Transverse colon (tissue), 4 donors: ENCODE results near the gene RPS15. TPM values are rescaled to one million over a fixed set of nuclear protein-coding genes. Genes with fewer than 3 reads are reported as not detected.

Experiments
- DNase-seq: peaks from one replicate; pipeline ENCODE4 v3.0.0-alpha.2; 2019
- H3K27ac ChIP-seq, 4 donors: fragments of 200-600 bp; sonication (generic); 2 replicates each; pipeline ENCODE4 v1.5.1; 2016 to 2018; ENCODE audit warnings: inconsistent platforms in 4 of 4
- H3K27me3 ChIP-seq: fragments of 200-600 bp; sonication (generic); 2 replicates; pipeline ENCODE4 v1.5.1; 2017; ENCODE audit warnings: inconsistent platforms
- H3K36me3 ChIP-seq, 4 donors: fragments of 200-600 bp; sonication (generic); 2 replicates each; pipeline ENCODE4 v1.5.1; 2017 to 2019; ENCODE audit warnings: inconsistent platforms in 4 of 4
- H3K4me1 ChIP-seq, 4 donors: fragments of 200-600 bp; sonication (generic); 2 replicates each; pipeline ENCODE4 v1.5.1; 2017 to 2020; ENCODE audit warnings: inconsistent platforms in 4 of 4
- H3K4me3 ChIP-seq, 4 donors: fragments of 200-600 bp; sonication (generic); 1 replicate in 1 of 4; 2 replicates in 3 of 4; pipeline versions ENCODE4 v1.5.1 to v1.6.1; 2017 to 2019; ENCODE audit warnings: inconsistent platforms in 4 of 4
- H3K9me3 ChIP-seq, 2 donors: fragments of 200-600 bp; sonication (generic); 2 replicates each; pipeline ENCODE4 v1.5.1; 2017 to 2019; ENCODE audit warnings: inconsistent platforms in 2 of 2
- EP300 ChIP-seq: sonication (generic); formaldehyde crosslinking; IDR thresholded peaks from one replicate; pipeline ENCODE4 v1.6.1; 2017; ENCODE audit warnings: antibody characterized with exemption, low read depth
- POLR2A ChIP-seq: fragments of 450-650 bp; IDR thresholded peaks from one replicate; pipeline ENCODE4 v1.6.1; 2016; ENCODE audit warnings: antibody characterized with exemption, mild to moderate bottlenecking, moderate library complexity
- POLR2AphosphoS5 ChIP-seq, 3 donors: sonication (generic); formaldehyde crosslinking; IDR thresholded peaks; one replicate each; pipeline ENCODE4 v1.6.1; 2016; ENCODE audit warnings: antibody characterized with exemption in 3 of 3
- WGBS, 2 donors: methylation state at CpG; one replicate each; pipeline ENCODE4 v1.1.5; 2018; ENCODE audit warnings: low coverage in 1 of 2; 5-methylcytosine and 5-hydroxymethylcytosine counted together
- in situ Hi-C, 4 donors: fragments of 200-750 bp; cut with MboI; loops; one replicate each; pipeline versions ENCODE4 v1.15.0 to v1.15.1; 2017; ENCODE audit warnings: low sequenced_read_pairs in 3 of 4, low pct_ligation_motif_present in 1 of 4, low pct_unique_long_range_greater_than_20kb in 1 of 4
- intact Hi-C: fragments of 100-400 bp; cut with DNase I; formaldehyde crosslinking; loops from one replicate; pipeline ENCODE4 v1.15.1; 2023; ENCODE audit warnings: low total_unique reads
- total RNA-seq, 4 donors: library from RNA; depleted of rRNA; stranded (reverse); fragments of >200 nt; gene quantifications; one replicate each; pipeline ENCODE4 v1.1.0, GENCODE V29; 2016
- TF ChIP-seq, protein P1 (sequence below), 5 experiments: fragments of 200-600 bp in 3 of 5; fragments of 450-650 bp in 2 of 5; sonication (generic) in 3 of 5; IDR thresholded peaks; 1 replicate in 2 of 5; 2 replicates in 3 of 5; pipeline ENCODE4 v1.5.1; 2016 to 2017; ENCODE audit warnings: antibody characterized with exemption in 5 of 5, inconsistent platforms in 3 of 5, mild to moderate bottlenecking in 2 of 5, moderate library complexity in 1 of 5

Gene RPS15
- total RNA-seq, 4 donors from 2014 or later: 1,367 to 2,740 (median 2,511) TPM

DNA sequence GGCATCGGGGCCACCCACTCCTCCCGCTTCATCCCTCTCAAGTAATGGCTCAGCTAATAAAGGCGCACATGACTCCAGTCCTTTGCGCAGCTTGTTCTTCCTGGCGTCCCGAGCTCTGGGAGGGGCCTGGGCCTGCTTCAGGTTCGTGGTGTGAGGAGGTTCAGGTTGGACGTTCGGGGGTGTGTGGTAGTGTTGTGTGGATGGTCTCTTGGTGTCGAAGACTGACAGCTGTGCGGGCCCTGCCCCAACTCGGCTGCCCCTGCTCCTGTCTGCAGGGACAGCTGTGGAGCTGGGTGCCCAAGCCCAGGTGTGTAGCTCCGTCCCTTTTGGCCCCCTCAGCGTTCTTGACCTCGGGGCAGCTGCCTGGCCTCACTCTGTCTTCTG, 2.2 kb downstream of the RPS15 start:
- Histone ChIP-seq H3K9me3 (no peaks in the 10 kb centered on the region), H3K27ac (no peak overlapping the region), H3K36me3 (peaks cover 0 to 29% (median 10%) of the 10 kb centered on the region in 4 donors), H3K4me3 (no peak overlapping the region), H3K27me3 (peaks cover 2% of the 10 kb centered on the region), H3K4me1 (peaks cover 7 to 38% (median 25%) of the 10 kb centered on the region in 4 donors)
- TF ChIP-seq EP300 (no peak), POLR2AphosphoS5 (IDR thresholded peaks at IDR 0.05) (no peak), POLR2A (no peak)
- TF ChIP-seq, protein P1, sequence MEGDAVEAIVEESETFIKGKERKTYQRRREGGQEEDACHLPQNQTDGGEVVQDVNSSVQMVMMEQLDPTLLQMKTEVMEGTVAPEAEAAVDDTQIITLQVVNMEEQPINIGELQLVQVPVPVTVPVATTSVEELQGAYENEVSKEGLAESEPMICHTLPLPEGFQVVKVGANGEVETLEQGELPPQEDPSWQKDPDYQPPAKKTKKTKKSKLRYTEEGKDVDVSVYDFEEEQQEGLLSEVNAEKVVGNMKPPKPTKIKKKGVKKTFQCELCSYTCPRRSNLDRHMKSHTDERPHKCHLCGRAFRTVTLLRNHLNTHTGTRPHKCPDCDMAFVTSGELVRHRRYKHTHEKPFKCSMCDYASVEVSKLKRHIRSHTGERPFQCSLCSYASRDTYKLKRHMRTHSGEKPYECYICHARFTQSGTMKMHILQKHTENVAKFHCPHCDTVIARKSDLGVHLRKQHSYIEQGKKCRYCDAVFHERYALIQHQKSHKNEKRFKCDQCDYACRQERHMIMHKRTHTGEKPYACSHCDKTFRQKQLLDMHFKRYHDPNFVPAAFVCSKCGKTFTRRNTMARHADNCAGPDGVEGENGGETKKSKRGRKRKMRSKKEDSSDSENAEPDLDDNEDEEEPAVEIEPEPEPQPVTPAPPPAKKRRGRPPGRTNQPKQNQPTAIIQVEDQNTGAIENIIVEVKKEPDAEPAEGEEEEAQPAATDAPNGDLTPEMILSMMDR (IDR thresholded peaks at IDR 0.05): no peak
- intact Hi-C loops (loop anchor here (10.0 kb wide), 1 partner anchor 146 kb away; no protein-coding TSS in a partner anchor), in situ Hi-C loops (no loop called here)
- 84% methylated on average over 15 of the region's 15 CpGs; no CpG with 5 or more reads in 1 of the 2 donors for WGBS, 2 donors
- DNase-seq: no peak

DNA sequence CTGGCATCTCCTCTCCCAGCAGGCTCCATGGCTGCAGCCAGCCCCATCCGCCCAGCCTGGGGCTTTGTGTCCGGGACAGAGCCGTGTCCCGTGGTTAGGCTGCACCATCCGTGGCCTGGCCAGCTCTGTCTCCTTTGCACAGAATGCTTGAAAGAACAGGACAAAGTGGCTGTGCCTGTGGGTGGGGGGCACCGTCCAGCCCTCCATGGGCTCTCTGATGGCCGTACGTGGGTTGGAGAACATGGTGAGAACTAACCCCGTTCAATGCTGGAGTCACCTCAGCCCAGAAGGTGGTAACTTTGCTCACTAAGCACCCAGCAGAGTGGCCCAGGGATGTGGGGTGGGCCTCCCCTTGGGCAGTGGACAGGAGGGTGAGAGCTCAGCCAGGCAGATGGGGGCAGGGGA, 2.8 kb downstream of the RPS15 start:
- Histone ChIP-seq H3K4me3 (no peak overlapping the region), H3K27ac (no peak overlapping the region), H3K36me3 (peaks cover 0 to 29% (median 10%) of the 10 kb centered on the region in 4 donors), H3K4me1 (peaks cover 9 to 45% (median 31%) of the 10 kb centered on the region in 4 donors), H3K9me3 (no peaks in the 10 kb centered on the region), H3K27me3 (peaks cover 9% of the 10 kb centered on the region)
- WGBS, 2 donors: 94% methylated on average over 8 of the region's 9 CpGs; no CpG with 5 or more reads in 1 of the 2 donors
- intact Hi-C loops: loop anchor here (10.0 kb wide), 1 partner anchor 146 kb away; no protein-coding TSS in a partner anchor
- no peak for TF ChIP-seq POLR2AphosphoS5 (IDR thresholded peaks at IDR 0.05)
- TF ChIP-seq, protein P1 (IDR thresholded peaks at IDR 0.05): no peak
- TF ChIP-seq EP300: no peak
- TF ChIP-seq POLR2A: no peak
- in situ Hi-C loops: no loop called here
- DNase-seq: no peak

DNA sequence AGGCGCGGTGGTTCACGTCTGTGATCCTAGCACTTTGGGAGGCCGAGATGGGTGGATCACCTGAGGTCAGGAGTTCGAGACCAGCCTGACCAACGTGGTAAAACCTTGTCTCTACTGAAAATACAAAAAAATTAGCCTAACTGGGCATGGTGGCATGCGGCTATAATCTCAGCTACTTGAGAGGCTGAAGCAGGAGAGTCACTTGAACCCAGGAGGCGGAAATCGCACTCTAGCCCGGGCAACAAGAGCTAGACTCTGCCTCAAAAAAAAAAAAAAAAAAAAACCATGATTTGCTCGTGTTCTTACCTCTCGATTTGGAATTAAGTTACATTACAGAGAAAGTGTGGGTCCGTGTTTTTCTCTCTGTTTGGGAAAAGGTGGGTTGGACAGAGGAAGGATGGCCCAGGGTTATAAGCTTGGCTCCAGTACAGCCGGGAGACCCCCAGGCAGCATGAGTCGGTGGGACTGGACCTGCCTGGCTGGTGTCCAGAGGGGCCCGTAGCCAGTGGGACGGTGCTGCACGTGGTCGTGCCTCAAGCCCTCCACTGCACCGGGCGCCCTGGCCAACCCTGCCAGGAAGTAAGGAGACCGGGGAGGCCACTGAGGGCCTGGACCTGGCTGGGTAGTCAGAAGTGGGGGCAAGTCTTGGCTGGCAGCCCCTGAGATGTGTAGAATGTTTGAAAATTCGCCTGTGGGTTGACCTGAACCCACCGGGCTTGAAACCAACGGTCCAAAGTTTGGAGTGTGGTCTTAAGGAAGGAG, 3.7 kb downstream of the RPS15 start:
- peaks cover 17% of the 10 kb centered on the region for H3K27me3 ChIP-seq

More for the DNA sequence above, 3.7 kb downstream of the RPS15 start:
- in situ Hi-C loops (no loop called here), intact Hi-C loops (loop anchor here (10.0 kb wide), 1 partner anchor 147 kb away; no protein-coding TSS in a partner anchor)
- Histone ChIP-seq H3K36me3 (peaks cover 0 to 29% (median 10%) of the 10 kb centered on the region in 4 donors), H3K9me3 (no peaks in the 10 kb centered on the region), H3K4me3 (no peak overlapping the region), H3K27ac (no peak overlapping the region), H3K4me1 (peaks cover 14 to 53% (median 39%) of the 10 kb centered on the region in 4 donors)
- 87 to 89% methylated on average over 16 to 25 of the region's 25 CpGs for WGBS, 2 donors
- no peak for DNase-seq
- no peak for TF ChIP-seq POLR2A
- TF ChIP-seq, protein P1 (IDR thresholded peaks at IDR 0.05): no peak
- no peak for TF ChIP-seq EP300
- no peak for TF ChIP-seq POLR2AphosphoS5 (IDR thresholded peaks at IDR 0.05)
